H9 (cell line): Measurements from ENCODE around the gene OS9. TPM values are rescaled to one million over a fixed set of nuclear protein-coding genes. Genes with fewer than 3 reads are reported as not detected.

Experiments used
- DNase-seq: peaks from one replicate; pipeline ENCODE4 v3.0.0-alpha.2; 2017
- H2AFZ ChIP-seq: one replicate; pipeline ENCODE4 v1.6.1; 2013; ENCODE audit warnings: mild to moderate bottlenecking, low read length, control low read depth, moderate library complexity
- H2AK5ac ChIP-seq: 2 replicates; pipeline ENCODE4 v1.6.1; 2013; ENCODE audit warnings: low read length, control low read depth, mixed read lengths; ENCODE audit not compliant: insufficient read length
- H2BK120ac ChIP-seq: one replicate; pipeline ENCODE4 v1.6.1; 2013; ENCODE audit warnings: low read depth, mild to moderate bottlenecking, low read length, control low read depth, inconsistent platforms; ENCODE audit not compliant: poor library complexity, severe bottlenecking
- H2BK12ac ChIP-seq: 2 replicates; pipeline ENCODE4 v1.6.1; 2013; ENCODE audit warnings: low read length, control low read depth, mixed read lengths, low read depth; ENCODE audit not compliant: insufficient read length
- H2BK15ac ChIP-seq: 2 replicates; pipeline ENCODE4 v1.6.1; 2013; ENCODE audit warnings: low read depth, low read length, control low read depth
- H2BK20ac ChIP-seq: one replicate; pipeline ENCODE4 v1.6.1; 2013; ENCODE audit warnings: low read depth, mild to moderate bottlenecking, low read length, control low read depth, inconsistent platforms; ENCODE audit not compliant: poor library complexity, severe bottlenecking
- H2BK5ac ChIP-seq: 2 replicates; pipeline ENCODE4 v1.6.1; 2013; ENCODE audit warnings: low read length, control low read depth, mixed read lengths; ENCODE audit not compliant: insufficient read length
- H3K14ac ChIP-seq: 2 replicates; pipeline ENCODE4 v1.6.1; 2013; ENCODE audit warnings: low read length, control low read depth; ENCODE audit not compliant: insufficient read depth
- H3K18ac ChIP-seq: 2 replicates; pipeline ENCODE4 v1.6.1; 2013; ENCODE audit warnings: low read depth, mild to moderate bottlenecking, mixed read lengths, low read length, control low read depth; ENCODE audit not compliant: insufficient read length
- H3K23ac ChIP-seq: 2 replicates; pipeline ENCODE4 v1.6.1; 2013; ENCODE audit warnings: low read length, control low read depth, mixed read lengths, low read depth; ENCODE audit not compliant: insufficient read length
- H3K23me2 ChIP-seq: 2 replicates; pipeline ENCODE4 v1.6.1; 2013; ENCODE audit warnings: low read depth, mild to moderate bottlenecking, mixed read lengths, low read length, control low read depth; ENCODE audit not compliant: insufficient read length, poor library complexity, severe bottlenecking
- H3K27ac ChIP-seq: 2 replicates; pipeline ENCODE4 v1.5.1; 2013; ENCODE audit warnings: low read length, control low read depth, mixed read lengths, low read depth; ENCODE audit not compliant: insufficient read length
- H3K27me3 ChIP-seq: 2 replicates; pipeline ENCODE4 v1.6.1; 2013; ENCODE audit warnings: low read length, control low read depth, inconsistent platforms; ENCODE audit not compliant: insufficient read depth
- H3K4ac ChIP-seq: 2 replicates; pipeline ENCODE4 v1.6.1; 2013; ENCODE audit warnings: low read depth, mild to moderate bottlenecking, control low read depth, inconsistent platforms, low read length, moderate library complexity
- H3K4me1 ChIP-seq: 2 replicates; pipeline ENCODE4 v1.6.1; 2013; ENCODE audit warnings: low read length, control low read depth, inconsistent platforms; ENCODE audit not compliant: insufficient read depth
- H3K4me2 ChIP-seq: 2 replicates; pipeline ENCODE4 v1.6.1; 2013; ENCODE audit warnings: low read length, control low read depth, mixed read lengths; ENCODE audit not compliant: insufficient read length, insufficient read depth
- H3K56ac ChIP-seq: 2 replicates; pipeline ENCODE4 v1.6.1; 2013; ENCODE audit warnings: low read depth, mild to moderate bottlenecking, mixed read lengths, low read length, control low read depth; ENCODE audit not compliant: insufficient read length
- H3K79me1 ChIP-seq: 2 replicates; pipeline ENCODE4 v1.6.1; 2013; ENCODE audit warnings: low read depth, mild to moderate bottlenecking, moderate library complexity, low read length, control low read depth, inconsistent platforms; ENCODE audit not compliant: insufficient read depth, poor library complexity, severe bottlenecking
- H3K79me2 ChIP-seq: 2 replicates; pipeline ENCODE4 v1.6.1; 2013; ENCODE audit warnings: low read length, control low read depth, inconsistent platforms; ENCODE audit not compliant: insufficient read depth
- H3K9ac ChIP-seq: 2 replicates; pipeline ENCODE4 v1.6.1; 2013; ENCODE audit warnings: low read length, control low read depth, mixed read lengths; ENCODE audit not compliant: insufficient read length; ENCODE audit errors: extremely low read depth
- H3K9me3 ChIP-seq: one replicate; pipeline ENCODE4 v1.6.1; 2013; ENCODE audit warnings: low read depth, low read length, inconsistent platforms; ENCODE audit not compliant: control insufficient read depth
- H3T11ph ChIP-seq: one replicate; pipeline ENCODE4 v1.6.1; 2013; ENCODE audit warnings: mild to moderate bottlenecking, low read length, control low read depth, inconsistent platforms
- H4K20me1 ChIP-seq: one replicate; pipeline ENCODE4 v1.6.1; 2013; ENCODE audit not compliant: control insufficient read depth, insufficient read length, insufficient read depth
- H4K5ac ChIP-seq: 2 replicates; pipeline ENCODE4 v1.6.1; 2013; ENCODE audit warnings: low read depth, mild to moderate bottlenecking, mixed read lengths, low read length, control low read depth; ENCODE audit not compliant: insufficient read length
- H4K8ac ChIP-seq: replicated peaks from 2 replicates; pipeline ENCODE4 v1.6.1; 2013; ENCODE audit warnings: low read length, control low read depth, mixed read lengths, low read depth; ENCODE audit not compliant: insufficient read length
- H4K91ac ChIP-seq: 2 replicates; pipeline ENCODE4 v1.6.1; 2013; ENCODE audit warnings: low read depth, mild to moderate bottlenecking, moderate library complexity, mixed read lengths, low read length, control low read depth; ENCODE audit not compliant: insufficient read length
- H3K27ac Mint-ChIP-seq, 3 experiments: 2 replicates in 2 of 3; 3 replicates in 1 of 3; pipeline ENCODE4 v1.8.0; 2020 to 2021; ENCODE audit warnings: mixed read lengths in 3 of 3, mild to moderate bottlenecking in 1 of 3, moderate library complexity in 1 of 3
- H3K27me3 Mint-ChIP-seq: 2 replicates; pipeline ENCODE4 v1.8.0; 2021; ENCODE audit warnings: low read depth, mild to moderate bottlenecking, moderate library complexity, mixed read lengths
- H3K36me3 Mint-ChIP-seq, 3 experiments: 2 replicates in 2 of 3; 3 replicates in 1 of 3; pipeline ENCODE4 v1.8.0; 2020 to 2021; ENCODE audit warnings: low read depth in 3 of 3, mixed read lengths in 3 of 3; ENCODE audit not compliant: insufficient read depth in 1 of 3
- H3K4me1 Mint-ChIP-seq, 2 experiments: 2 replicates each; pipeline ENCODE4 v1.8.0; 2020; ENCODE audit warnings: mixed read lengths in 2 of 2
- H3K4me3 Mint-ChIP-seq, 2 experiments: 2 replicates in 1 of 2; 3 replicates in 1 of 2; pipeline ENCODE4 v1.8.0; 2020 to 2021; ENCODE audit warnings: mild to moderate bottlenecking in 2 of 2, mixed read lengths in 2 of 2, moderate library complexity in 1 of 2
- H3K9me3 Mint-ChIP-seq, 2 experiments: 2 replicates in 1 of 2; 3 replicates in 1 of 2; pipeline ENCODE4 v1.8.0; 2020; ENCODE audit warnings: mild to moderate bottlenecking in 2 of 2, mixed read lengths in 2 of 2, moderate library complexity in 1 of 2
- WGBS: extraction: QIAGEN DNeasy Blood & Tissue Kit; methylation state at CpG from one replicate; pipeline ENCODE4 v1.1.7; 2013; ENCODE audit warnings: missing lambda C conversion rate, low lambda C conversion rate, mixed read lengths; ENCODE audit not compliant: insufficient read length; ENCODE audit errors: extremely low coverage; 5-methylcytosine and 5-hydroxymethylcytosine counted together
- total RNA-seq: library from RNA; stranded (reverse); gene quantifications from 2 replicates; pipeline ENCODE4 v1.2.1, GENCODE V29; 2021
- TF ChIP-seq, protein P1 (sequence below): fragments of 200-600 bp; sonication (generic); conservative IDR thresholded peaks from 3 replicates; pipeline ENCODE4 v1.8.0; 2021; ENCODE audit warnings: antibody characterized with exemption, mild to moderate bottlenecking

The OS9 gene
- total RNA-seq, 1 experiment from 2014 or later = 112 TPM

DNA sequence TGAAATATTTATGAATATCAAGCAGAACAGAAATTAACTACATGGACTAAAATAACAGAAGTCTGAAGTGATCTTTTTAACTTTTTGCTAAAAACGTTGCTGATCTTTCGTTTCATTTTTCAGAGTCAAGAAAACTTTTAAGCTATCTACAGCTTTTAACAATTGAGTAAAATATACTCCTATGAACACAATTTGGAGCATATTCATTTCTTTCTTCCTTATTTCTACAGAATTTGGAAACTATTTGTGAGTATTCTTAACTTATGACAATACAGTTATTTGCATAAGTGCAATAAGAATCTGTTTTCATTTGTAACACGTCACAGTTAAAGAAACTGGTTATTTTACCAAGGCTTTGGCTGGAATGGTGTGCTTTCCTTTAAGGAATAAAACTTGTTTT is 39.9 kb upstream of the OS9 start:
- Mint-ChIP-seq H3K9me3 (peaks cover 51 to 52% of the 10 kb centered on the region in 2 experiments), H3K27ac (no peak overlapping the region), H3K4me1 (no peaks in the 10 kb centered on the region), H3K36me3 (peaks cover 0 to 12% (median 4%) of the 10 kb centered on the region in 3 experiments; a peak in 3 of 7 replicates), H3K4me3 (no peak overlapping the region), H3K27me3 (peaks cover 18% of the 10 kb centered on the region)
- no peak overlapping the region for H2BK20ac ChIP-seq
- TF ChIP-seq, protein P1, sequence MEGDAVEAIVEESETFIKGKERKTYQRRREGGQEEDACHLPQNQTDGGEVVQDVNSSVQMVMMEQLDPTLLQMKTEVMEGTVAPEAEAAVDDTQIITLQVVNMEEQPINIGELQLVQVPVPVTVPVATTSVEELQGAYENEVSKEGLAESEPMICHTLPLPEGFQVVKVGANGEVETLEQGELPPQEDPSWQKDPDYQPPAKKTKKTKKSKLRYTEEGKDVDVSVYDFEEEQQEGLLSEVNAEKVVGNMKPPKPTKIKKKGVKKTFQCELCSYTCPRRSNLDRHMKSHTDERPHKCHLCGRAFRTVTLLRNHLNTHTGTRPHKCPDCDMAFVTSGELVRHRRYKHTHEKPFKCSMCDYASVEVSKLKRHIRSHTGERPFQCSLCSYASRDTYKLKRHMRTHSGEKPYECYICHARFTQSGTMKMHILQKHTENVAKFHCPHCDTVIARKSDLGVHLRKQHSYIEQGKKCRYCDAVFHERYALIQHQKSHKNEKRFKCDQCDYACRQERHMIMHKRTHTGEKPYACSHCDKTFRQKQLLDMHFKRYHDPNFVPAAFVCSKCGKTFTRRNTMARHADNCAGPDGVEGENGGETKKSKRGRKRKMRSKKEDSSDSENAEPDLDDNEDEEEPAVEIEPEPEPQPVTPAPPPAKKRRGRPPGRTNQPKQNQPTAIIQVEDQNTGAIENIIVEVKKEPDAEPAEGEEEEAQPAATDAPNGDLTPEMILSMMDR = no peak
- H2BK120ac ChIP-seq = no peak overlapping the region
- H3K27ac ChIP-seq = no peak overlapping the region
- no peak overlapping the region for H3K14ac ChIP-seq
- H3K9me3 ChIP-seq = no peaks in the 10 kb centered on the region
- no peak overlapping the region for H3K23ac ChIP-seq
- no peak overlapping the region for H3K9ac ChIP-seq
- H3K18ac ChIP-seq = no peak overlapping the region
- H3K79me1 ChIP-seq = no peaks in the 10 kb centered on the region
- H2AK5ac ChIP-seq = no peak overlapping the region
- no peak for DNase-seq
- H2BK12ac ChIP-seq = no peak overlapping the region
- H4K20me1 ChIP-seq = no peaks in the 10 kb centered on the region
- H3K4me2 ChIP-seq = no peak overlapping the region
- H4K91ac ChIP-seq = no peak overlapping the region
- WGBS = no CpG with 5 or more reads among the region's 3 CpGs
- no peaks in the 10 kb centered on the region for H3K27me3 ChIP-seq
- H3K23me2 ChIP-seq = no peaks in the 10 kb centered on the region
- no peak overlapping the region for H2AFZ ChIP-seq
- no peak overlapping the region for H2BK5ac ChIP-seq
- H3K4ac ChIP-seq = no peak overlapping the region
- H4K8ac ChIP-seq = no peak overlapping the region
- H4K5ac ChIP-seq = no peak overlapping the region
- no peaks in the 10 kb centered on the region for H3K79me2 ChIP-seq
- no peaks in the 10 kb centered on the region for H3K4me1 ChIP-seq
- no peak overlapping the region for H3K56ac ChIP-seq
- no peak overlapping the region for H3T11ph ChIP-seq
- H2BK15ac ChIP-seq = no peak overlapping the region
